DLD1 (cell line): Measurements from ENCODE around the gene MAD1L1.

Experiments
- in situ Hi-C: cut with HindIII; loops from 2 replicates; pipeline ENCODE4 v1.10.0; 2017; ENCODE audit warnings: low sequenced_read_pairs

The MAD1L1 gene

DNA sequence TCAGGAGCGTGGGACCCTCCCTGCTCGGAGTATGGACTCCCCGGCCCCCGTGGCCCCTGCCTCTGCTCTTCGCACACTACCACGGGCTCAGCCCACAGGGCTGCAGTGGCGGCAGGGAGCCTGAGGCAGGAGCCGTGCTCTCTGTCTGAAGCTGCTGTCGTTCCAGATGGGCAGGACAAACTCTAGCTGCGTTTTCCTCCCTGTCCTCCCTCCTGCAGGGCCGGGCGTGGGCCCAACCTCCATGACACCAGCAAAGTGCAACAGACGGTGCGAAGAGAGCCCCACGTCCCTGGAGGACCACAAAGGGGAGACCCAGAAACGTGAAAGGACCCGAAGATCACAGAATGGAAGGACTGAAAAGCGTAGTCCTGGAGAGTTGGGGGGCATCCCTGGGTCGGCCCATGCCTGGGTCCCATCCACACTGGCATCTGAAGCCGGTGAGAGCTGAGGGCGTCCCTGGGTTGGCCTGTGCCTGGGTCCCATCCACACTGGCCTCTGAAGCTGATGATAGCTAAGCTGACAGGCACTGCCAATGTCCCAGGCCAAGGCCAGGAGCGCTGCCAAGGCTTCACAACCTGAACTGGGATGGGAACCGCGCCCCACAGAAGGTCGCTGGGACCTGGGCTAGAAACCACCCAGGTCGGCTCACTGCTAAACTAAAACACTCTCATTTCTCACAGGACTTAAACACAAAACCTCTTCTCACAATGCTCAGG is 267.0 kb downstream of the MAD1L1 start:
- in situ Hi-C loops = no loop called here

DNA sequence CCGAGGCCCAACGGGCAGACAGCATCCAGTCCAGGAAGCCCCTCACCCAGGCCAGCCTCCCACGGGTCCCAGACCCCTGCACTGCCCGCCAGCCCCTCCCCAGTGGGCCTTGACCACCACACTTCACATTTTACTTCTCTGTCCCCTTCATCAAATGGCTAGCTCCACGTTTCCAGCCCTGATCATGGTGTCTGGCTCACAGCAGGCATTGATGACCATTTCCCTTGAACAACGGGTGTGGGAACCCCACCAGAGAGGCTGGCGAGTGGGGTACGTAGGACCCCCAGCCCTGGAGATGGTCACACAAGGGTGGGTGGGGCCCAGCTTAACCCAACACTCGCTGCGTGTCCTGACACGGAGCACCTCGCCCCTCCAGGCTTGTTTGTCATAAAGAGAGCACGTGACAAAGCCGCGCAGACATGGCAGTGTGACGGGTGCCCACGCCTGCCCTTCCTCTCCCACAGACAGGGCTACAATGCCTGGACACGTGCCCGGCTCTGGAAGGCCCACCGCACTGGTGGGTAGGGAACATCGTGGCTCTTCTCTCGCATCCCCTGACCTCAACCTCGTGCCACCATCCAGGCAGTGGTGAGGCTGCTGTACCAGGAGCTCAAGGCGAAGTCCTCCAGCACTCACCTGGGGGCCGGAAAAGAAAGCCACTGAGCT is 267.7 kb downstream of the MAD1L1 start:
- in situ Hi-C loops = no loop called here

DNA sequence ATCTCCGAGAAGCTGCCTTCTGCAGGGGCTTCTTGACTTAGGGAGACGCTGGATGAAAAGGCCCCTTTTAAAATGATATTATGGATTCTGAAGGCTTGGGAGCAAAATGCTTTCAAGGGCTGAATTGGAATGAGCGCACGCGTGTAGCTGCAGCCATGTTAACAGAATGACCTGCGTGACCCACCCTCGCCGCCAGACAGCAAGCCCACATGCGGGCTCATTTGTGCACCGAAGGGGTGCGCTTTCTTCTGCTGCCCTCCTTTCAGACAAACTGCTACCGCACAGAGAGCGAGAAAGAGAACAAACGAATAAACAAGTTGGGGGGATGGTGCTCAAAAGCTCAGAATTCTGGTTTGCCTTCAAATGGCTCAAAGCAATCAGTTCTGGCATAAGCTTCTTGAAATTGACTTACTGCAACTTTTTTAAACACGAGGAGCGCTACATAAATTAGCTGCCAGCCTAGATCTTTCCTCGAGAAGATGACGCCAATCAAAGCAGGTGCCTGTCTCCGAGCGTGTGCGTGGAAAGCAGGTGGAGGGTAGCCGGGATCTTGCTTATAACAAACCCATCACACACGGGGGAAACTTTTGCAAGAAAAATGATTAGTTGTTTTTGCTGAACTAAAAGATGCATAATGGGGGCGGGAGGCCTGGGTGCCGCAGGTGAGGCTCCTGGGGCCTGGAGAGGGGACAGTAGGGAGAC is 268.4 kb downstream of the MAD1L1 start:
- in situ Hi-C loops = no loop called here

GRCh38 chr7:1963575-1963974 is 269.2 kb downstream of the MAD1L1 start:
- in situ Hi-C loops = no loop called here

GRCh38 chr7:1961701-1962276 is 271.0 kb downstream of the MAD1L1 start:
- in situ Hi-C loops = no loop called here

- in situ Hi-C loops = no loop called here
These were observed 273.4 kb downstream of the MAD1L1 start for GRCh38 chr7:1959305-1959704.

DNA sequence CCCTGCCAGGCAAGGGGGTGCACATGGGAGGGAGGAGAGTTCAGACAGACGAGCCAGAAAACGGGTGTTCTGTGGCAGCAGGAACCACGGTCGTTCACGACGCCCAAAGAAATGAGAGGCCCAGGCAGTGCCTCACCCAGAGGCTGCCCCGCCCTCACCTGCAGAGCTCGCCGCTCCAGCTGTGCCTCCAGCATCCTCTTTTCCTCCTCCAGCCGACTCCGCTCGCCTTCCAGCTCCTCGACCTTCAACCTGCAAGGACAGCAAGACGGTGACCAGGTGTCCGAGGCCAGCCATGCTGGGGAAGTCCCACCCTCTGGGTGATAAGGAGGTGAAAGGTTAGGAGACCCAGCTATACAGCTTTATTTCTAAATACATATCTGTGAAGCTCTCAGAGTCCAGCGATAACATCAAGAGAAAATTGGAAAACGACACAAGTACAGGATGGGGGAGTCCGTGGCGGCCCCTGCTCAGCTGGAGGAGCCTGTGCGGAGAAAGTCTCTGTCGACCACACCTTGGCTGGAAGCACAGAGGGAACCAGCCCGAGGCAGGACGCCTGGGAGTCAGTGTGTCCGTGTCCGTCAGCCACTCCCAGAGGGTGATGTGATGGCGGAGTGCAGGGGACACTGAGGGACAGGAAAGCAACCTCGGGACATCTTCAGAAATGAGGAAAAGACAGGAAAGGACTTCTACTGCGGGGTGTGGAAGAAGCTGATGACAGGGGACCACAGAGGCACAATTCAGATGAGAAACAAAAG is 275.1 kb downstream of the MAD1L1 start:
- in situ Hi-C loops = no loop called here

- in situ Hi-C loops = no loop called here
These were observed 275.9 kb downstream of the MAD1L1 start for GRCh38 chr7:1956611-1957470.

- in situ Hi-C loops = no loop called here
These were observed 276.6 kb downstream of the MAD1L1 start for GRCh38 chr7:1956141-1956540.

DNA sequence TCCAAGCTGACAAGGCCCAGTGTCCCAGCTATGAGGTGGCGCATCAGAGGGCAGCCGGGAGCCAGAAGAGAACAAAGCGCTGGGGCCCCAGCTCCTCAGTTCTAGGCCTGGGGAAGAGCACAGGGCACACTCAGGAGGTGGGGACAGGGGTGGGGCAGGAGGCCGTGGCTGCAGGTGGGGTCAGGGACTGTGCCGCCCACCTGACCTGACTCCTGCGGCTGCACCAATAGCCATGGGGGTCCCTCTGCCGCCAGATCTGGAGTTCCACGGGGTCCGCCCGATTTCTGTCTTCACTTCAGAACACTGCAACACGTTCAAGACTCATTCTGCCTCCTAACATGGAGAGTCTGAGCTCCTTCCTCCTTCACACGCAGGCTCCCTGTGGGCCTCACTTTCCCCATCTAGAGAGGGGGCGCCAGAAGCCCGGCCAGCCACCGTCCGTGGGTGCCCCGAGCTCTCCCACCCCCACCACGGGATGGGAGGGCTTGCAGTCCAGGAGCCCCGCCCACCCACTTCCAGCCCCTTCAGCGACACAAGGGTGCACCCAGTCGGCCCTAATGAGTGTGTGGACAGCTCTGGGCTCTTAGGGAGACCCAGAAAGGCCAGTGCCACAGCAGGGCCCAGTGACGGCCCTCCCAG is 278.3 kb downstream of the MAD1L1 start:
- in situ Hi-C loops = no loop called here

DNA sequence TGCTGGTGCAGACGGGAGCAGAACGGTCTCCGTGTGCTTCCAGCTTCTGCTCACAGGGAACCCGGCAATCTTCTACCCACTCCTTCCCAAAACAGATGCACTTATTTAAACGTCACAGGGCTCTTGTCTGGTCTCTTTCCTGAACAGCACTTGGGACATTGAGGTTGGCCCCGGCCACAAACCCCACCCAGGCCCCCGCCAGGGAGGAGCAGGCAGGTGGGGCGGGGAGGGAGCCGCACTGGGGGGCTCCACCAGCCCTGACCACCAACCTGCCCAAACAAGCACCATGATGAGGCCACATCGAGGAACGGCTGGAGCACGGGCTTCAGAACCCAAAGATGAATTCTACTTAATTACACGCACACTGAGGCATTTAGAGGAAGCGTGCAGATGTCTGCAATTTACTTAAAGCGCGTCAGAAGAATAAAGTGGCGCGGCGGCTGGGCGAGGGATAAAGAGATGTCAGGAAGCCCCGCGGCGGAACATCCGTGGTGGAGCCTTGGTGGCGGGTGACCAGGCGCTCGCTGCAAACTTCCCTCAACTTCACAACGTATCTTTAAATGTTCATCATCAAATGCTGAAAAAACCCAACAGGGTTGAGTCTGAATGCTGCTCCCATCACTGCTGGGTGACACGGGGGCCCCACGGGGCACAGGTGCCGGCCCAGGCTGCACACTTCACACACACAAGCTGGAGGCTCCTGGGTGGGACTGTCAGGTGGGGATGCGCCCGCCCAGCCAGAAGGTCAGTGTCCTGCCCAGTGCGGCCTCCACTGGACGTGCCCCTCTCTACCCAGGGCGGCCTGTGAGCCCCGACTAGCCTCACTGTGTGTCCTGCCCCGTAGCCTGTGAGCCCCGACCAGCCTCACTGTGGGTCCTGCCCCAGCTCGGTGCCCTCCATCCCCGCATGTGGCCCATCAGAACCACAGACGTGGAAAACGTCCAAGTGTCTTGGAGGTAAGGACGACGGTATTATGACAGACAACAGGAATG is 279.2 kb downstream of the MAD1L1 start:
- in situ Hi-C loops = no loop called here

DNA sequence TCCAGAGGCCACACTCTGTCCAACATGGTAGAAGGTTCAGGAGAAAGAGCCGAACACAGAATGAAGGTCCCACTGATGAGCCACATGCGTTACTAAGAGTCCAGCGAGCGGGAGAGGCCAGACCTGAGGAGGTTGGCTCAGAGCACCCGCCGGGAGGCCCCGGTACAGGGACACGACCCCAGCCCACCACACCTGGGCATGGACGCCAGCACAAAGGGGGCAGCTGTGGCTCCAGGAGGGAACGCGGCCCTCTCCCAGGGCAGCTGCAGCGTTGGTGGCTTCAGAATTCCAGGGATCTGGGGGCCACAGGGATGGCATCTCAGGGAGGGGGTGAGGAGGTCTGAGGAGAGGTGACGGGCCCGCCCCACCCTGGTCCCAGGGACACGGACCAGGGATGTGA is 280.0 kb downstream of the MAD1L1 start:
- in situ Hi-C loops = no loop called here

GRCh38 chr7:1952169-1952760 is 280.5 kb downstream of the MAD1L1 start:
- in situ Hi-C loops = no loop called here

DNA sequence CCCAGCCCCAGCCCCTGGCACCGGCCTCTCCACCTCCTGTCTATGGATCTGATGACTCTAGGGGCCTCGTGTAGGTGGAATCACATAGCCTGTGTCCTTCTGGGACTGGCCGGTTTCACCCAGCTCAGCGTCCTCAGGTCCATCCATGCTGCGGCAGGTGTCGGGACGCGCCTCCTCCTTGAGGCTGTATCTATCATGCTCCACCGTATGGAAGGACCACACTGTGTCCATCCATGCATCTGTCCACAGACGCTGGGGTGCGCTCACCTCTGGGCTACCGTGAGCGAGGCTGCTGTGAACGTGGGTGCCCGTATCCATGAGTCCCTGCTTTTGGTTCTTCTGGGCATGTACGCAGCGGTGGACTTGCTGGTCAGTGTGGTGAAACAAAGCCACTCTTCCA is 281.1 kb downstream of the MAD1L1 start:
- in situ Hi-C loops = no loop called here

DNA sequence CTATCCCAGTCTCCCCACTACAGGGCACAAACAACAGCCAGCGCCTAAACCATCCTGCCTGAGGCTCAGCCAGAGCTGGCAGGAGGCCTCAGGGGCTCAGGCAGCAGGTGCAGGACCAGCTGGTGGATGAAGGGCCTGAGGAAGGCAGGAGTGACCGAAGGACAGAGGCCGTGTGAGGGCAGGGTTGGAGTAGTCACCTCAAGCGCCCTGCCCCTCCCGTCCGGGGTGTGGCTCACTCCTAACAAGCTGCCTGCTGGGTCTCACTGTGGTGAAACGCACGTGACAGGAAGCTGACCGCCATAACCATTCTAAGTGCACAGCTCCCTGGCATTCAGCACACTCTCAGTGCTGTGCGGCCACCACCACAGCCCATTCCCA is 281.6 kb downstream of the MAD1L1 start:
- in situ Hi-C loops = no loop called here

DNA sequence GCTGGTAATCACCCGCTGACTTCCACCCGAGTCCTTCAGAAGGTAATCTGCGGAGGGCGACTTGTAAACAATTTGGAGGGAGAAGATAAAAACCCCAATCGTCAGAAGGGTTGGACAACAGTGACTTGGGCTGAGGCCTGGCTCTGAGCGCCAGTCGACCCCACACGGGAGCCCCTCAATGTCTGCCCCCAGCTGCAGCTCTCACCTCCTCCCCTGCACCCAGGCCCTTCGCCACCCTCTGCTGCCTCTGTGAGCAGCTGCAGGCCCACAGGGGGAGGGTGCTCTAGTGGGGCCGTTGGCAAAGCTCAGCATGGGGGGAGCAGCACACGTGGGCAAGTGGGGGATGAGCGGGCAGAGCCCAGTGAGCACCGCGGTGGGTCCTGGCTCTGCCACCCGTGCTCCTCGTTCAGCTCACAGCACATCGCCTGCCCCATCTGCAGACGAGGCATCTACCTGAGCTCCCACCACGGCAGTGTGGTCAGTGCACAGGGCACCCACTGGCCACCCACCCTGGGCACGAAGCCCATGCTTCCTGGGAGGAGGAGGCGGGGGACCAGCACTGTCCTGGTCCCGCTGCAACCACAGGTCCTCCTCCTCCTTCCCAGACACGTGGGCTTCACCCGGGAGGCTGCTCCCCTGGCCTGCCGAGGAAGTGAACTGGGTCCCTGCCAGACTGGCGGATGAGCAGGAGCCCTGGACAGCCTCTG is 282.1 kb downstream of the MAD1L1 start:
- in situ Hi-C loops = no loop called here

DNA sequence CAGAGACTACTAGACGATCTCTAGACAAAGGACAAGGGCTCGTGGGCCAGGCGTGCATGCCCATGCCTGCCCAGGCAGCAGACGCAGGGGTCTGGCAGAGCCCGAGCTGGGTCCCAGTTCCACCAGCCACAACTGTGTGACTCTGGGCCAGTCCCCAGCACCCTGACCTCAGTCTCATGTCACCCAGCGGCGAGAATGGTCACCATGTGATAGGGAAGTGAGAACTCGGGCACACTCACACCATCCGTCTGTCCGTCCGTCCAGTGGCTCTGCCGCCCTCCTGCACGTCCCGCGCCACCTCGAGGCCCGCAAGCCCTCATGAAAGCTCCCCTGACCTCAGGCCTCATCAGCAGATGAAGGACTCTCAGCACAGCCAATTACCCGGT is 282.7 kb downstream of the MAD1L1 start:
- in situ Hi-C loops = no loop called here

- in situ Hi-C loops = no loop called here
These were observed 283.1 kb downstream of the MAD1L1 start for GRCh38 chr7:1949681-1950055.
